Mesothelial cell of epicardium (in vitro differentiated cells): ENCODE results near the gene SNRNP200. TPM values are rescaled to one million over a fixed set of nuclear protein-coding genes. Genes with fewer than 3 reads are reported as not detected.

ENCODE experiments used
- DNase-seq, 2 experiments: peaks; one replicate each; pipeline ENCODE4 v3.0.0; 2021; ENCODE audit warnings: low spot score in 2 of 2; ENCODE audit not compliant: unreplicated experiment in 2 of 2
- H3K27ac Mint-ChIP-seq: 2 replicates; pipeline ENCODE4 v1.8.0; 2021; ENCODE audit warnings: mixed read lengths
- H3K27me3 Mint-ChIP-seq: 2 replicates; pipeline ENCODE4 v1.8.0; 2021; ENCODE audit warnings: low read depth, mixed read lengths
- H3K36me3 Mint-ChIP-seq: 2 replicates; pipeline ENCODE4 v1.8.0; 2021; ENCODE audit warnings: mixed read lengths
- H3K4me1 Mint-ChIP-seq: 2 replicates; pipeline ENCODE4 v1.8.0; 2021; ENCODE audit warnings: mixed read lengths
- H3K4me3 Mint-ChIP-seq: 2 replicates; pipeline ENCODE4 v1.8.0; 2021; ENCODE audit warnings: mild to moderate bottlenecking, moderate library complexity, mixed read lengths
- H3K9me3 Mint-ChIP-seq: 2 replicates; pipeline ENCODE4 v1.8.0; 2021; ENCODE audit warnings: mixed read lengths
- CTCF ChIP-seq: fragments of 200-600 bp; sonication (generic); IDR thresholded peaks from one replicate; pipeline ENCODE4 v1.5.0; 2021; ENCODE audit warnings: antibody characterized with exemption; ENCODE audit not compliant: unreplicated experiment
- total RNA-seq: library from RNA; stranded (reverse); gene quantifications from 3 replicates; pipeline ENCODE4 v1.2.1, GENCODE V29; 2021

The SNRNP200 gene
- total RNA-seq, 1 donor from 2014 or later, result 200 TPM

DNA sequence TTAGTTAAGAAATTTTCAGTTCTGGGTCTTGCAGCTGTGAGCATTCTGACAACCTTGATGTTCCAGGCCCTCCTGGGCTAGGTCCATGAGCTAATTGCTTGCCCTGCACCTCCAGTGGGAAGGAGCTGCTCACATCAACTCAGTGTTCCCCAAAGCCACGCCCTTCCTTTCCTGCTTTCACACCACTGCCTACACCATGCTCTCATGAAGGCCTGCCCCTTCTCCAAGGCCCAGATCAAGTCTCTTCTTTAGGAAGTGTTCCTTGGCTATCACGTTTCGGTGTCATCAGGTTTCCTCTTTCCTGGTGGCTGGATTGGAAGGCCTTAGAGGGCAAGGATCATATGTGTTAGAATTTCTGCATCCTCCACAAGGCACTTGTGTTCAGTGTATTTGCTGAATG lies 58.3 kb downstream of the SNRNP200 start:
- H3K36me3 Mint-ChIP-seq, result peaks cover 7% of the 10 kb centered on the region
- DNase-seq, result no peak
- no peaks in the 10 kb centered on the region for H3K9me3 Mint-ChIP-seq
- H3K4me3 Mint-ChIP-seq, result no peak overlapping the region
- peaks cover 11% of the 10 kb centered on the region for H3K4me1 Mint-ChIP-seq
- no peak for TF ChIP-seq CTCF
- no peak overlapping the region for H3K27ac Mint-ChIP-seq
- no peaks in the 10 kb centered on the region for H3K27me3 Mint-ChIP-seq

DNA sequence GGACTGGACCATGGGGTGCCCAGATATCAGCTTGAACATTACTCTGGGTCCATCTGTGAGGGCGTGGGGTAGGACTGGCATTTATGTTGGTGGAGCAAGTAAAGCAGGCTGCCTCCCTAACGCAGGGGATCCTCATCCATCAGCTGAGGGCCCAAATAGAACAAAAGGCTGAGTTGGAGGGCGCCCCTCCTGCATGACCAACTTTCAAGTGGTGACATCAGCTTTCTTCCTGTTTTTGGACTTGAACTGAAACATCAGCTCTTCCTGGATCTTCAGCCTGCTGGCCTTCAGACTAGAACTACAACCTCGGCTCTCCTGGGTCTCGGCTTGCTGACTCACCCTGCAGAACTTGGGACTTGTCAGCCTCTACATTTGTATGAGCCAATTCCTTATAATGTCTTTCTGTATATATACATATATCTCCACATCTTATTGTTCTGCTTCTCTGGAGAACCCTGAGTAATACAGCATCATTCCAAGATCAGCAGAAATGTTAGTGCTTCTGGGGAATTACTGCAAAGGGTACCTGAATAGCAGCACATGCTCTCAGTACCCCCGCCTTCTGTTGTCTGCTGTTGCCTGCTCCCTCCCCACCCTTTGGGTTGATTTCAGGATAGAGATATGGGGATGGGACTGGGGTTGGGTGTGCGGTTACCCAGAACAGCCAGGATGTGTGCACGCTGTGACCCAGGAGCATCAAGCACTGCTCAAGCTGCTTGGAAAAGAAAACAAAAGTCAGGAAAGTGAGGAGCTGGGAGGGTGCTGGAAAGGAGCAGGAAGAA lies 59.5 kb downstream of the SNRNP200 start:
- no peak for TF ChIP-seq CTCF
- Mint-ChIP-seq H3K27me3 (no peaks in the 10 kb centered on the region), H3K36me3 (peaks cover 5% of the 10 kb centered on the region), H3K27ac (peak overlapping the region; percentile 8), H3K4me1 (peaks cover 10% of the 10 kb centered on the region), H3K4me3 (no peak overlapping the region), H3K9me3 (no peaks in the 10 kb centered on the region)
- no peak for DNase-seq

DNA sequence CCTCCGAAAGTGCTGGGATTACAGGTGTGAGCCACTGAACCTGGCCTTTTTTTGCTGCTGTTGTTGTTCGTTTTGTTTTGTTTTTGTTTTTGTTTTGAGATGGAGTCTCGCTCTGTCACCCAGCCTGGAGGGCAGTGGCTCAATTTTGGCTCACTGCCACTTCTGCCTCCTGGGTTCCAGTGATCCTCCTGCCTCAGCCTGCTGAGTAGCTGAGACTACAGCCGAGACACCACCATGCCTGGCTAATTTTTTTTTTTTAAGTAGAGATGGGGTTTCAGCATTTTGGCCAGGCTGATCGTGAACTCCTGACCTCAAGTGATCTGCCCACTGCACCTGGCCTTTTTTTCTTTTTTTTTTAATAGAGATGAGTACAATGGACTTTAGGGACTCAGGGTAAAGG lies 61.5 kb downstream of the SNRNP200 start:
- peaks cover 3% of the 10 kb centered on the region for H3K4me1 Mint-ChIP-seq
- no peak for DNase-seq
- no peak for TF ChIP-seq CTCF
- no peak overlapping the region for H3K27ac Mint-ChIP-seq
- no peaks in the 10 kb centered on the region for H3K9me3 Mint-ChIP-seq
- no peaks in the 10 kb centered on the region for H3K27me3 Mint-ChIP-seq
- H3K4me3 Mint-ChIP-seq, result no peak overlapping the region
- peaks cover 5% of the 10 kb centered on the region for H3K36me3 Mint-ChIP-seq

GRCh38 chr2:96241900-96242611 lies 63.3 kb downstream of the SNRNP200 start:
- Mint-ChIP-seq H3K4me1 (peaks cover 3% of the 10 kb centered on the region), H3K9me3 (no peaks in the 10 kb centered on the region), H3K27ac (no peak overlapping the region), H3K4me3 (no peak overlapping the region), H3K36me3 (peaks cover 5% of the 10 kb centered on the region), H3K27me3 (no peaks in the 10 kb centered on the region)
- DNase-seq, result no peak
- TF ChIP-seq CTCF, result no peak

GRCh38 chr2:96241227-96241626 lies 64.1 kb downstream of the SNRNP200 start:
- Mint-ChIP-seq H3K27me3 (no peaks in the 10 kb centered on the region), H3K9me3 (no peaks in the 10 kb centered on the region), H3K27ac (no peak overlapping the region), H3K4me1 (peaks cover 3% of the 10 kb centered on the region), H3K4me3 (no peak overlapping the region), H3K36me3 (peaks cover 5% of the 10 kb centered on the region)
- no peak for DNase-seq
- TF ChIP-seq CTCF, result no peak
